ENCODE results near the gene PINK1.
"Not testable (repeated sequence)": the region's sequence is repeated elsewhere in the genome, so short reads cannot be mapped to it uniquely, and the experiment has no call there.

PINK1 gene

GRCh38 chr1:20600156-20600555 lies 33.1 kb upstream of the PINK1 start:
- in situ Hi-C loops (cut with HindIII; ENCODE audit: low sequenced_read_pairs), result no loop called here
- TF ChIP-seq, protein P1, sequence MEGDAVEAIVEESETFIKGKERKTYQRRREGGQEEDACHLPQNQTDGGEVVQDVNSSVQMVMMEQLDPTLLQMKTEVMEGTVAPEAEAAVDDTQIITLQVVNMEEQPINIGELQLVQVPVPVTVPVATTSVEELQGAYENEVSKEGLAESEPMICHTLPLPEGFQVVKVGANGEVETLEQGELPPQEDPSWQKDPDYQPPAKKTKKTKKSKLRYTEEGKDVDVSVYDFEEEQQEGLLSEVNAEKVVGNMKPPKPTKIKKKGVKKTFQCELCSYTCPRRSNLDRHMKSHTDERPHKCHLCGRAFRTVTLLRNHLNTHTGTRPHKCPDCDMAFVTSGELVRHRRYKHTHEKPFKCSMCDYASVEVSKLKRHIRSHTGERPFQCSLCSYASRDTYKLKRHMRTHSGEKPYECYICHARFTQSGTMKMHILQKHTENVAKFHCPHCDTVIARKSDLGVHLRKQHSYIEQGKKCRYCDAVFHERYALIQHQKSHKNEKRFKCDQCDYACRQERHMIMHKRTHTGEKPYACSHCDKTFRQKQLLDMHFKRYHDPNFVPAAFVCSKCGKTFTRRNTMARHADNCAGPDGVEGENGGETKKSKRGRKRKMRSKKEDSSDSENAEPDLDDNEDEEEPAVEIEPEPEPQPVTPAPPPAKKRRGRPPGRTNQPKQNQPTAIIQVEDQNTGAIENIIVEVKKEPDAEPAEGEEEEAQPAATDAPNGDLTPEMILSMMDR (IDR thresholded peaks at IDR 0.05; ENCODE audit: low read depth, low read length, missing control alignments), result no peak
- no peak for DNase-seq (ENCODE audit: low read depth)
- no peak overlapping the region for H3K4me3 ChIP-seq (ENCODE audit: low read depth, low read length)

DNA sequence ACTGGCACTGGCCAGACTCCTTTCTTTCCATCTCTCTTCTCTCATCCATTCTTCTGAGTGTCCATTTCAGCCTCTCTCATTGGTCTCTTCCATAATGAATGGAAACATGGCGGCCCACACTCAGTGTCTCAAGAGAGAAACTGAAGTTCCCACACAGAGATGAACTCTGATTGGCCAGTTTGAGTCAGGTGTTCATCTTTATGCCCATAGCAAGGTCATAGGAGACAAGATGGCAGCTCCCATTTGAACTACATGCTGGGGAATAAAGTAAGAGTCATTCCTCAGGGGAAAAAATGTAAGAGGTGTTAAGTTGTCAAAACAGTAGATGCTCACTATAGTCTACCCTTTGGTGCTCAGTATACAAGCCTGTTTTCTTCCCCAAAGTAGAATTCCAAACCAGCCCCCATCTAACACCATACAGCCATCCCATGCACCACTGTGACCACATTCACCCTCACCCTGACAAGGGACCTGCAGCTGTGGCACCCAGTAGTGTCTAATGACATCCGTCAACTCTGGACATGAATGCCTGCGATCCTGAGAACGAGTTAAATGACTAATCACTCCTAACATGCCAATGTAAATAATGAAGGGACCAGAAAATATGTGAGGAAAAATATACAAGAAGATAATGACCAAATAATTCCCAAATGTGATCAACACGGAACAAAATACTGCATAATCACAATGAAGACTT lies 32.0 kb upstream of the PINK1 start:
- DNase-seq (ENCODE audit: low read depth), result no peak
- in situ Hi-C loops (cut with HindIII; ENCODE audit: low sequenced_read_pairs), result no loop called here
- TF ChIP-seq, protein P1 (IDR thresholded peaks at IDR 0.05; ENCODE audit: low read depth, low read length, missing control alignments), result no peak
- H3K4me3 ChIP-seq (ENCODE audit: low read depth, low read length), result no peak overlapping the region

- in situ Hi-C loops (cut with HindIII; ENCODE audit: low sequenced_read_pairs), result no loop called here
- TF ChIP-seq, protein P1 (IDR thresholded peaks at IDR 0.05; ENCODE audit: low read depth, low read length, missing control alignments), result no peak
- no peak for DNase-seq (ENCODE audit: low read depth)
Measured at GRCh38 chr1:20602851-20603450, 30.3 kb upstream of the PINK1 start.

DNA sequence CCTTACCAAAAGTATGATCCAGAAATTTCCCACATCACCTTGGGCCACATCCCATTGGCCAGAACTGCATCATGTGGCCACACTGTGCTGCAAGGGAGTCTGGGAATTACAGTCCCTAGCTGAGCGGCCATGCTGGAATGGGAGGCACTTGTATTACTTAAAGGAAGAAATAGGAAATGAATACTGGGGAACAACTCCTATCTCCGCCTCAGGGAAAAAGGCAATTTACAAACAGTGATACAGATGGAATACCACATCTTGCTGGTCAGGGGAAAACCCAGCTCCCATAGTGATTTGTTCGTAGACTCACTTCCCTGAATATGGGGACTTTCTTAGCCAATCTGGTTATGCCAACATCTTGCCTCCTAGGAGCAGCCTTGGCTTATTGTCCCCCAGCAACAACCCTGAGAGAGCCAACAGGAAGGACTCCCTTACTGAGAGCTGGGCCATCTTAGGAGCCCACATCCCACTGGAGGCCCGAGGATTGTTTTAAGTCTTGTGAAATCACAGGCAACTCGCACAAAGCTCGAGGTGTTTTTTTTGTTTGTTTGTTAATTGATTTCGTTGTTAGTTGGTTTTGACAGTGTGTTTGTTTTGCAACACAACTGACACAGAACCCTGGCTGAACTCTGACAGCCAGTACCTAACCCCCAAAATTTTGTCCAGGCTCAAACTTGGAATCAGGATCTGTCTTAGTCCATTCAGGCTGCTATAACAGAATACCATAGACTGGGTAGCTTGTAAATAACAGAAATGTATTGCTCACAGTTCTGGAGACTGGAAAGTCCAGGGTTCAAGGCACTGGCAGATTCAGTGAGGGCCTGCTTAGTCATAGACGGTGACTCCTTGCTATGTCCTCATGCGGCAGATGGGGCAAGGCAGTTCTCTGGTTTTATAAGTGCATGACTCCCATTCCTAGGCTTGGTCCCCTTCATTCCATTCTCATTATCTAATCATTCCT lies 29.5 kb upstream of the PINK1 start:
- in situ Hi-C loops (cut with HindIII; ENCODE audit: low sequenced_read_pairs), result no loop called here
- DNase-seq (ENCODE audit: low read depth), result no peak
- no peak overlapping the region for H3K4me3 ChIP-seq (ENCODE audit: low read depth, low read length)
- TF ChIP-seq, protein P1 (IDR thresholded peaks at IDR 0.05; ENCODE audit: low read depth, low read length, missing control alignments), result no peak

More at GRCh38 chr1:20602851-20603450, 30.3 kb upstream of the PINK1 start:
- H3K4me3 ChIP-seq (ENCODE audit: low read depth, low read length), result no peak overlapping the region

- in situ Hi-C loops (cut with HindIII; ENCODE audit: low sequenced_read_pairs), result no loop called here
- no peak for DNase-seq (ENCODE audit: low read depth)
- no peak overlapping the region for H3K4me3 ChIP-seq (ENCODE audit: low read depth, low read length)
- TF ChIP-seq, protein P1 (IDR thresholded peaks at IDR 0.05; ENCODE audit: low read depth, low read length, missing control alignments), result no peak
Measured at GRCh38 chr1:20604678-20605077, 28.6 kb upstream of the PINK1 start.

- DNase-seq (ENCODE audit: low read depth); in situ Hi-C loops (cut with HindIII; ENCODE audit: low sequenced_read_pairs); H3K4me3 ChIP-seq (ENCODE audit: low read depth, low read length): not testable (repeated sequence)
Measured at GRCh38 chr1:20606801-20607570, 26.3 kb upstream of the PINK1 start.
